Measurements from ENCODE around the gene CLDN7. TPM values are rescaled to one million over a fixed set of nuclear protein-coding genes. Genes with fewer than 3 reads are reported as not detected.

Gene CLDN7
- total RNA-seq, result 1,000 to 10,000 TPM in 1 of 2 donors, 100 to 1,000 TPM in 1; 997 to 1,004 TPM
- long read RNA-seq, transcript CLDN7-202 (5 exons, 1,228 nt), result minor isoform, 263 of 901 reads
- long read RNA-seq, transcript CLDN7-207 (3 exons, 485 nt), result minor isoform, 56 of 901 reads
- long read RNA-seq, transcript CLDN7-201 (4 exons, 1,542 nt), result major isoform, 506 of 901 reads
- long read RNA-seq, partial matches to known transcripts, result 24 of 901 reads
- long read RNA-seq, other reads (novel, unspliced or antisense), result 50 of 901 reads

GRCh38 chr17:7262192-7262934 lies at the start of gene CLDN7:
Gene CLDN7, minus strand, starts transcription at chr17:7262478. Its CDS starts 435 bp downstream, at chr17:7262043.
- peak; percentile 56 for ATAC-seq
- DNase-seq, result peak; percentile 92 to 96
- intact Hi-C loops (cut with DNase I, micrococcal nuclease), result no loop called here

- ATAC-seq (no peak), DNase-seq (no peak)
- intact Hi-C loops (cut with DNase I, micrococcal nuclease), result no loop called here
Observed at GRCh38 chr17:7311110-7311705, 48.9 kb upstream of the CLDN7 start.

GRCh38 chr17:7309628-7310027 lies 47.4 kb upstream of the CLDN7 start:
- no peak for ATAC-seq
- DNase-seq, result no peak
- intact Hi-C loops (cut with DNase I, micrococcal nuclease), result no loop called here

- peak; percentile 50 for ATAC-seq
- intact Hi-C loops (cut with DNase I, micrococcal nuclease), result no loop called here
- DNase-seq, result peak; percentile 81 to 89
Observed at GRCh38 chr17:7308625-7309433, 46.6 kb upstream of the CLDN7 start.

- intact Hi-C loops (cut with DNase I, micrococcal nuclease), result no loop called here
- DNase-seq (peak in 1 of 2 donors; percentile 77), ATAC-seq (peak; percentile 46)
Observed at GRCh38 chr17:7307686-7308624, 45.7 kb upstream of the CLDN7 start.

- peak; percentile 100 for DNase-seq
- peak; percentile 78 for ATAC-seq
- intact Hi-C loops (cut with DNase I, micrococcal nuclease), result no loop called here
Observed at GRCh38 chr17:7306911-7307685, 44.8 kb upstream of the CLDN7 start, which contains the start of gene EIF5A. Gene EIF5A, plus strand, starts transcription at chr17:7307628. Its CDS starts 2,008 bp downstream, at chr17:7309636.

- ATAC-seq (no peak), DNase-seq (no peak)
- intact Hi-C loops (cut with DNase I, micrococcal nuclease), result no loop called here
Observed at GRCh38 chr17:7304179-7304578, 41.9 kb upstream of the CLDN7 start.

GRCh38 chr17:7296189-7296861 lies 34.0 kb upstream of the CLDN7 start:
- DNase-seq (peak; percentile 78 to 81), ATAC-seq (peak; percentile 32)
- intact Hi-C loops (cut with DNase I, micrococcal nuclease), result no loop called here

- ATAC-seq (peak; percentile 34), DNase-seq (peak in 1 of 2 donors; percentile 47)
- intact Hi-C loops (cut with DNase I, micrococcal nuclease), result loop anchor here in 1 of 2 donors (2.0 kb wide), 1 partner anchor 15 kb away; the partner anchor contains the start of gene SLC2A4
Observed at GRCh38 chr17:7295230-7296180, 33.2 kb upstream of the CLDN7 start.

- intact Hi-C loops (cut with DNase I, micrococcal nuclease), result loop anchor here in 1 of 2 donors (2.0 kb wide), 1 partner anchor 14 kb away; the partner anchor contains the start of gene SLC2A4
- peak; percentile 81 for ATAC-seq
Observed at GRCh38 chr17:7294614-7295153, 32.4 kb upstream of the CLDN7 start, which contains the start of gene YBX2. Gene YBX2, minus strand, starts transcription at chr17:7294639. Its CDS starts 139 bp downstream, at chr17:7294500.

GRCh38 chr17:7293816-7294613 lies 31.7 kb upstream of the CLDN7 start:
- ATAC-seq (peak; percentile 56), DNase-seq (peak; percentile 92 to 96)
- intact Hi-C loops (cut with DNase I, micrococcal nuclease), result loop anchor here in 1 of 2 donors (2.0 kb wide), 1 partner anchor 13 kb away; the partner anchor contains the start of gene SLC2A4

More at GRCh38 chr17:7294614-7295153, 32.4 kb upstream of the CLDN7 start, which contains the start of gene YBX2:
- DNase-seq, result peak; percentile 95

GRCh38 chr17:7293159-7293558 lies 30.9 kb upstream of the CLDN7 start:
- ATAC-seq (no peak), DNase-seq (peak; percentile 45 to 49)
- intact Hi-C loops (cut with DNase I, micrococcal nuclease), result no loop called here

- intact Hi-C loops (cut with DNase I, micrococcal nuclease), result no loop called here
- ATAC-seq (no peak), DNase-seq (peak in 1 of 2 donors; percentile 52)
Observed at GRCh38 chr17:7292729-7293128, 30.5 kb upstream of the CLDN7 start.

GRCh38 chr17:7292194-7292593 lies 29.9 kb upstream of the CLDN7 start:
- DNase-seq, result no peak
- ATAC-seq, result no peak
- intact Hi-C loops (cut with DNase I, micrococcal nuclease), result no loop called here
